Midbrain (tissue), 1 donor: ENCODE measurements around the gene TFDP1.

Source experiments
- DNase-seq: peaks from one replicate; lab custom pipeline; 2025; lab: John Stamatoyannopoulos, UW

Gene TFDP1

GRCh38 chr13:113598481-113598880, 13.9 kb downstream of the TFDP1 start:
- DNase-seq = no peak

DNA sequence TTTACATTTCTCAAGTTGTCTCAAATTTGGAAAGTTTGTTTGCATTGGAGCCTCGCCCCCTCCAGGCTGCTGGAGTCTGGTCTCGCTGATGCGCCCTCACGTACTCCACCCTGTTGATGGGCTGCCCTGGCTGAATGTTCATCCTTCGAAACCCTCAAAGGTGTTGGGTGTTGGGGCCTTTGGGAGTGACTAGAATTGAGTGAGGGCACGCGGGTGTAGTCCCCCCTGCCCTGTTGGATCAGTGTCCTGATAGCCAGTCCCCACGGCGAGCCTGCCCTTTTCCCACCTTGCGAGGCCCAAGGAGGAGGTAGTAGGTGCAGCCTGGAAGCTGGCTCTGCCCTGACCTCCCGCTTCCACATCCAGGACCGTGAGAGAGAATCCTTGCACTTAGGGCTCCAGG, 14.8 kb downstream of the TFDP1 start:
- DNase-seq = no peak

- no peak for DNase-seq
Observed at GRCh38 chr13:113601166-113602070, 16.9 kb downstream of the TFDP1 start.

- no peak for DNase-seq
Observed at GRCh38 chr13:113602291-113602988, 17.9 kb downstream of the TFDP1 start.

GRCh38 chr13:113603116-113603710, 18.7 kb downstream of the TFDP1 start:
- DNase-seq = no peak

GRCh38 chr13:113604186-113604585, 19.6 kb downstream of the TFDP1 start:
- no peak for DNase-seq

DNA sequence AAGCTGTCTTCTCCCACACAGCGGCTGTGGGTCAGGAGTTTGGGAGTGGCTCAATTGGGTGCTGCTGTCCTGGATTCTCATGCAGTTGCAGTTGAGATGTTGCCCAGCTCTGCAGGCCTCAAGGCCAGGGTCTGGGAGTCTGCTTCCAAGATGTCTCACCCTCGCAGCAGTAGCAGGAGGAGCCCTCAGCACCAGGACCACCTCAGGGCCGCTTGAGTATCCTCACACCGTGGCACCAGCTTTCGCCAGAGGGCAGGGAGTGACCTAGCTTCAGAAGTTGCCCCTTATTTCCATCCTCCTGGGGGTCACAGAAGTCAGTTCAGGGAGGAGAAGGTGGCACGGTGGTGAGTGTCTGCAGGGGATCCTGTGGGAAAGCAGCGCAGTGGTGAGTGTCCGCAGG, 20.9 kb downstream of the TFDP1 start:
- no peak for DNase-seq

- DNase-seq = no peak
Observed at GRCh38 chr13:113605866-113606438, 21.4 kb downstream of the TFDP1 start.

DNA sequence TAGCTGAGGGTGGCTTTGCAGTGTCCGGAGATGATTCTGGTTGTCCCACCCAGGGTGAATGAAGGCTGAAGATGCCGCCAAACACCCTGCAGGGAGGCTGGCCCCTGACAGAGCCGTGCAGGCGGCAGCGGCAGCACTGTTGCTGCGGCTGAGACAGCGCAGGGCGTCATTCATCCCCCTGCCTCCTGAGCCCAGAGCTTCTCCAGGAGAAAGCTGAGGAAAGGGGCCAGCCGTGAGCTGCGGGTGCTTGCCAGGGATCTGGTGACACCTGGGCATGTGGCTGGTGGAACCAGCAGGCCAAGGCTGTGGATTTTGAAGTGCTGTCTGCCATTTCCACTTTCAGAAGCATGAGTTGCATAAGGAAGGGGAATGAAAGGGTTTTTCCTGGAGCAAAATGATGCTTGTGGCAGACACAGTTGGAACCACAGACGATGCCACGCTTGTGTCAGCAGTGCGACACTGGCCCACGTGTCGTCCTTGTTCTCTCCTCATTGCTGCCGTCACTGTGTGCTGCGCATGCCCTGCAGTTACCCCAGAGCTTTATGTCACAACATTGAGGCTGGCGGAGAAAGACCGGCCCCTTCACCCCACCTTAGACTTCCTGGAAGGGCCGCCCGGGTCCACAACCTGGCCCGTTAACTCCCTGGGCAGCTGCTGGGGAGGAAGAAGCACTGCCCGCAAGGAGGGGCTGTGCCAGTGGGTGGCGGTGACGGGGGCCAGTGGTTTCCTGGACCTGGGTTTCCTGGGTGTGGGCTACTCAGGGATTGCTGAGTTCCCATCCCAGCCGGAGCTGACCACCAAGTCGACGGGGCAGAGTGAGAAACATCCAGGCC, 22.7 kb downstream of the TFDP1 start:
- DNase-seq = no peak

GRCh38 chr13:113607889-113608635, 23.5 kb downstream of the TFDP1 start:
- DNase-seq = no peak

- DNase-seq = no peak
Observed at GRCh38 chr13:113608967-113609533, 24.5 kb downstream of the TFDP1 start.

DNA sequence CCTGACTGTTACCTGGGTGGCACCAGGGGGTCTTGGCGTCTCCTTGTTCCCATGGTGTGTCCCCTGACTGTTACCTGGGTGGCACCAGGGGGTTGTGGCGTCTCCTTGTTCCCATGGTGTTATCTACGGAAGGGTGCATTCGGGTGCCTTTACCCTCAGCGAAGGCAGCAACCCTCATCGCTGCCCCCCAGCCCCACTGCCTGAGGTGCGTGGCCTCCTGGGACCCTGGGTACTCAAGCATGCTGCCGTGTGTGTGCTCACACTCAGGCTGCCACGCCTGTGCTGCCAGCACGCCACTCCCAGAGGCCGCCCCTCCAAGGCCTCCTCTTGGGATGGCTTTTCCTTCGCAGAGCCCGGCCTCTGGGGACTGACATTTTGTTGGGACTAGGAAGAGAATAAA, 25.1 kb downstream of the TFDP1 start:
- DNase-seq = no peak

DNA sequence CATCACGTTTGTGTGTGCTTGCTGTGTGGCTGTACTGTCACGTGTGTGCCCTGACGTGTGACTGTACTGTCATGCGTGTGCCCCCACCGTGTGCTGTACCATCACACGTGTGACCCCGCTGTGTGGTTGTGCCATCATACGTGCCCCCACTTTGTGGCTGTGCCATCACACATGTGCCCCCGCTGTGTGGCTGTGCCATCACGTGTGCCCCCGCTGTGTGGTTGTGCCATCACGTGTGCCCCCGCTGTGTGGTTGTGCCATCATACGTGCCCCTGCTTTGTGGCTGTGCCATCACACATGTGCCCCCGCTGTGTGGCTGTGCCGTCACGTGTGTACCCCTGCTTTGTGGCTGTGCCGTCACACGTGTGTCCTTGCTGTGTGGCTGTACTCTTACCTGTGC, 25.7 kb downstream of the TFDP1 start:
- DNase-seq = no peak

DNA sequence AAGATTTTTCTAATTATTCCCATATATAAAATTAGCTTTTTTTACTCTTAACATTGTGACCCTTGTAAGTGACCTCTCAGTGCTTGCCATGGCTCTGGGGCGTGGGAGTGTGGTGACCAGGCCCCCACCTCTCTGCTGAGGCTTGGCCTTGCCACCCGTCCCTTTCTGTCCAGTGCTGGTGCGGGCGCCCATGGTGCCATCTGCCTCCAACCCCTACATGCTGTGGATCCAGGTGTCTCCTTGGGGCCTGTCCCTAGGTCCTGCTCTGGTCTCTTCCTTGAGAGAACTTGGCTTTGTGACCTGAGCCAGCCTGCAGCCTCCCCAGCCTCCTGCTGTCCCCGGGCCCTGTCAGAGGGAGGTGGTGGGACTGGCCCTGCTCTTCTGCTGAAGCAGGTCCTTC, 27.4 kb downstream of the TFDP1 start:
- DNase-seq = no peak

GRCh38 chr13:113612607-113613006, 28.1 kb downstream of the TFDP1 start:
- DNase-seq = no peak

GRCh38 chr13:113613789-113614379, 29.3 kb downstream of the TFDP1 start:
- no peak for DNase-seq

DNA sequence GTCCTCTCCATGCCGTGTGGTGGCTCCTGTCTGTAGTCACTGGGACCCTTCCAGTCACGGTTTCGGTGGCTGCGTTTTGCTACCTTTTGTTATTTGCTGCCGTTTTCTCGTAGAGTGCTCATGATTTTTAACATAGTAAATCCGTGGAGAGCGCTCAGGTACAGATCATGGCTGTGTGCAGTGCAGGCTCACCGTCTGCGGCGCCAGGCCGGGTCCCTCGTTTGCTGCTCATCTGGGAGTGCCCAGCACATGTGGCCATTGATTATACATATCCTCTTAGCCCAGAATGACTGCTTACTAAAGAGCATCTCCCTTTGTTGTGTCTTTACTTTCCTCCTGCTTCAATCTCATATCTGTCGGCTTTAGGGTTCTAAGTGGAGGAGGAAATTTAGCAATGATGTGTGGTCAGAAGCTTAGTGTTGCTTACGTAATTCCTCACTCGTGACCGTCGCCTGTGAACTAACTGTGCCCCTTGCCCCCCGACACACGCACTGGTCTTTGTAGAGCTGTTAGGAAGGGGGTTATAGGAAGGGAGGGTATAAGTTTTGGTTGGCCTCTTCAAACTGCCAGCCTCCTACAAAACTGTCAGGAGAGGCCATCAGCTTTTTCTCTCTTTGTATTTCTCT, 31.8 kb downstream of the TFDP1 start:
- DNase-seq = no peak

GRCh38 chr13:113616991-113617749, 32.6 kb downstream of the TFDP1 start:
- DNase-seq = no peak

DNA sequence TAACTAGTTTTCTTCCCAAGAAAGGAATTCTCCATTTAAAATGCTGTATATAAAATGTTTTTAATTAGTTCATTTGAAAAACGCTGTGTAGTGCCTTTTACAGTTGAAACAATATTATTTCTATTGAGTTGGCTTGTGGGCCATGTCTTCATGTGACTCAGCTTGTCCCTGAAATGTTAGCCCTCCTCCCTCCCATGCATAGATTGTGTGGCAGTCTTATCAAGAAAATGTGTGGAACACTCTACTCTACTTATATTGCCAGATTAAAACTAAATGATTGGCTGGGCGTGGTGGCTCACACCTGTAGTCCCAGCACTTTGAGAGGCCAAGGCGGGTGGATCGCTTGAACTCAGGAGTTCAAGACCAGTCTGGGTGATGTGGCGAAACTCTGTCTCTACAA, 33.4 kb downstream of the TFDP1 start:
- no peak for DNase-seq
